ENCODE measurements around the gene ZCWPW1. TPM values are rescaled to one million over a fixed set of nuclear protein-coding genes. Genes with fewer than 3 reads are reported as not detected.
A peak's percentile ranks its signal among the peaks of the same experiment; 100 is the strongest.

Gene ZCWPW1
- total RNA-seq, 1 donor from 2014 or later: 1.3 TPM

- peak; percentile 48 for DNase-seq (ENCODE audit: low read depth)
- no peak for FAIRE-seq
- H3K27me3 ChIP-seq (ENCODE audit: control insufficient read depth, insufficient read depth, low read length): peaks cover 4% of the 10 kb centered on the region
- H3K4me3 ChIP-seq (ENCODE audit: low read depth, low read length): no peak overlapping the region
- no peaks in the 10 kb centered on the region for H3K36me3 ChIP-seq (ENCODE audit: control insufficient read depth, insufficient read depth, low read length)
- TF ChIP-seq CTCF (IDR thresholded peaks at IDR 0.05; ENCODE audit: insufficient read depth, low read length, severe bottlenecking): peak; percentile 10
Observed at GRCh38 chr7:100406767-100407166, 21.7 kb downstream of the ZCWPW1 start.

DNA sequence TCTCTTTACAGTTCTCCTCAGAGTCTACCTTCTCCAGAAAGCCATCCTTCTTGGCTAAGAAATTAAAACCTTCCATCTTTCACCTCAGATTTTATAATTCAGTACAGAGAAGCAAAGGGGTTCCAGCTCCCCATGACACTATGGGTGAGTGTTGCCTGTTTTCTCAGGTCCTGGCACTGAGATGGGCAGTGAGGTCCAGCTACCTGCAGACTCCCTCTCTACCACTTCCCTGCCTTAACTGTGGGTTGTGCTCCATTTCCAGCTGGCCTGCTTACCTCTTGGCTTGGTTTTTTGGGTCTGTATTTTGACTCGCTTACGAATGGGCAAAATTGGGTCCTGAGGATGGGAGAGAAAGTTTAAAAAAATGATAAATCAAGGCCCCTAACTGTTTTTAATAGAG is 26.3 kb downstream of the ZCWPW1 start:
- DNase-seq (ENCODE audit: low read depth) (no peak), FAIRE-seq (no peak)
- H3K4me3 ChIP-seq (ENCODE audit: low read depth, low read length): no peak overlapping the region
- peaks cover 1% of the 10 kb centered on the region for H3K27me3 ChIP-seq (ENCODE audit: control insufficient read depth, insufficient read depth, low read length)
- no peak for TF ChIP-seq CTCF (IDR thresholded peaks at IDR 0.05; ENCODE audit: insufficient read depth, low read length, severe bottlenecking)
- no peaks in the 10 kb centered on the region for H3K36me3 ChIP-seq (ENCODE audit: control insufficient read depth, insufficient read depth, low read length)

DNA sequence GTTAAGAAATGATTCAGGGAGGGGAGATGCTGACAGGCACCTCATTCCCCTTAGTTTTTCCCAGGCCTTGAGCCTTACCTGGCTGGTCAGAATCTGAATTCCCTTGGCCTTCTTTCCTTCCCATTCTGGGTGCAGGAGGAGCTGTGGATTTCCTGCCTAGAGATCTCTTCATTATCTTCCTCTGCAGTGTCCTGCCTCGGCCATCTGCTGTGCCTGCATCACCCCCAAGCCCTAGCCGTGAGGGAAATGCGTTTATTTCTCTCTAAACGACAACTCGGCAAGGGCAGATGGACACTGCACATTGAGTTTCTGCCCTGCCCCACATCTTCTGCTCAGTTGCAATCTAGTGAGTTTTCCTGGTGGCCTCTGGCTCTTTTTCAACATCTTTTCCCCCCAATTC is 26.7 kb downstream of the ZCWPW1 start:
- no peak overlapping the region for H3K4me3 ChIP-seq (ENCODE audit: low read depth, low read length)
- no peaks in the 10 kb centered on the region for H3K36me3 ChIP-seq (ENCODE audit: control insufficient read depth, insufficient read depth, low read length)
- TF ChIP-seq CTCF (IDR thresholded peaks at IDR 0.05; ENCODE audit: insufficient read depth, low read length, severe bottlenecking): no peak
- DNase-seq (ENCODE audit: low read depth): no peak
- no peak for FAIRE-seq
- peaks cover 1% of the 10 kb centered on the region for H3K27me3 ChIP-seq (ENCODE audit: control insufficient read depth, insufficient read depth, low read length)

DNA sequence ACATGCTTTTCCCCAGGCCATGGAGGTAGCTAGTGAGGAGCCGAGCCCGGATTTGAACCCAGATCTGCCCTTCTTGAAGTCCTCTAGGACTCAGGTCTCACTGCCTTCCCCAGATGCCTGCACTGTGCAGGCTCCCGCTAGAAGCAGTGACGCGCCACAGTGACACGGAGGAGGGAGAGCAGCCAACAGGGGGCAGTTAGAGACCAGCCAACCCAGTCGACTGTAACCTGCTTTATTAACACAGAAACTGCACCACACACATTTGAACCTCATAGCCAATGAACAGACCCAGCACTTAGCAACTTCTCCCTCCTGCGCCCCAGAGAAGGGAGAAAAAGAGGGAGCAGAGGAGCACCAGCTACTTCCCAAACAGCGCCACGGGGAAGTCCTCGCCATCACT is 27.8 kb downstream of the ZCWPW1 start:
- no peak for TF ChIP-seq CTCF (IDR thresholded peaks at IDR 0.05; ENCODE audit: insufficient read depth, low read length, severe bottlenecking)
- H3K36me3 ChIP-seq (ENCODE audit: control insufficient read depth, insufficient read depth, low read length): no peaks in the 10 kb centered on the region
- peaks cover 1% of the 10 kb centered on the region for H3K27me3 ChIP-seq (ENCODE audit: control insufficient read depth, insufficient read depth, low read length)
- no peak overlapping the region for H3K4me3 ChIP-seq (ENCODE audit: low read depth, low read length)
- FAIRE-seq: no peak
- DNase-seq (ENCODE audit: low read depth): no peak

DNA sequence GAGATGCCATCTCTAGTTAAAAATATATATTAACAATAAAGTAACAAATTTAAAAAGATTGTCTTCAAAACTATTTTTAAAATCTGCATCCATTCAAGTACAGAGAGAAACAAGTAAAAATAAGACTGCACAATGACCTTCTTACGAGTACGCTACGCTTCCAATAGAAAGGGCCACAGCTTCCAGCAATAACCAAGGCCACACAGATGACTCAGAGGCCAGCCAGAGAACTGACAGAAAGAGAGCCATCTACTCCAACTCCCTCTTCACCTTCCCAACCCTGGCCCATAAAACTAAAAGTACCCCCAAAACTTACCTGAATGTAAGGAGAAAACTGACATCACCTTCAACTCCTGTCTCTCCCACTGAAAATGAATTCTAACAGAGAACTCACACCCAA is 28.5 kb downstream of the ZCWPW1 start:
- H3K36me3 ChIP-seq (ENCODE audit: control insufficient read depth, insufficient read depth, low read length): no peaks in the 10 kb centered on the region
- FAIRE-seq (no peak), DNase-seq (ENCODE audit: low read depth) (no peak)
- H3K27me3 ChIP-seq (ENCODE audit: control insufficient read depth, insufficient read depth, low read length): peaks cover 1% of the 10 kb centered on the region
- no peak overlapping the region for H3K4me3 ChIP-seq (ENCODE audit: low read depth, low read length)
- TF ChIP-seq CTCF (IDR thresholded peaks at IDR 0.05; ENCODE audit: insufficient read depth, low read length, severe bottlenecking): no peak

DNA sequence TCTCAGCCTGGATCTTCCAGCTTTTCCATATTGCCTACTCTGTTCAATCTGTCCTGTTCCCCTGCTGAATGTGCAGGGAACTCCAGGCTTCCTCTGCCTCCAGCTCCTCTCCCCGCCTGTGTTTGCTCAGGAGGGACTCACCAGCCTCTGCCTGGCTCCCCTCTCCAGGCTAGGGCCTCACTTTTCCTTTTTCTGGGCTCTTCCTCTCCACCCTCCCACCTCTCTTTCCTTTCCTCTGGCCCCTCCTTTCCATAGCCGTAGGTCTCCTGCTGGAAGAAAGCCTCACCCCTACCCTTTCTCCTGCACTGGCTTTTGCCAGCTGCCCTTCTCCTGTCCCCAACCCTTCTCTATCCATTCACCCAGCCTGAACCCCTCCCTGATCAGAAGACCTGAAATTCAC is 30.3 kb downstream of the ZCWPW1 start:
- Histone ChIP-seq H3K36me3 (ENCODE audit: control insufficient read depth, insufficient read depth, low read length) (no peaks in the 10 kb centered on the region), H3K4me3 (ENCODE audit: low read depth, low read length) (no peak overlapping the region), H3K27me3 (ENCODE audit: control insufficient read depth, insufficient read depth, low read length) (peaks cover 1% of the 10 kb centered on the region)
- TF ChIP-seq CTCF (IDR thresholded peaks at IDR 0.05; ENCODE audit: insufficient read depth, low read length, severe bottlenecking): no peak
- no peak for FAIRE-seq
- DNase-seq (ENCODE audit: low read depth): no peak
